ENCODE measurements around the gene EMC8.

DNA sequence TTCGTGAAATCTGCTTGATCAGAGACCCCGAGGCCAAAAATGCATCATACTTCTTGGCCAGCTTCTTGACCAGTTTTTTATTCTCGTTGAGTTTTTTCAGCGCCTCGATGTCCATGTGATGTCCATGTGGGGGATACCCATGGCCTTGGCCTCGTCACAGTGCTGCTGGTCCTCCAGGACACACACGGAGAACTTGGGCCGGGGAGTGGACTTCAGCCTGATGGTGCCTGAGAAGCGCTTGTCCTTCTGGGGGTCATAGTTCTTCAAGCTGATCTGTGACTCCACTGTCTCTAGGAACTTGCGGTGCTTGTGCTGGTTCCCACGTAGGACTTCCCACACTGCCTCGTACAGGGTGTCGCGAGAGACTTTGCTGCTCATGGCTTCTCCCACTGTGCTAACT is 16.8 kb upstream of the EMC8 start:
- TF ChIP-seq, protein P1, sequence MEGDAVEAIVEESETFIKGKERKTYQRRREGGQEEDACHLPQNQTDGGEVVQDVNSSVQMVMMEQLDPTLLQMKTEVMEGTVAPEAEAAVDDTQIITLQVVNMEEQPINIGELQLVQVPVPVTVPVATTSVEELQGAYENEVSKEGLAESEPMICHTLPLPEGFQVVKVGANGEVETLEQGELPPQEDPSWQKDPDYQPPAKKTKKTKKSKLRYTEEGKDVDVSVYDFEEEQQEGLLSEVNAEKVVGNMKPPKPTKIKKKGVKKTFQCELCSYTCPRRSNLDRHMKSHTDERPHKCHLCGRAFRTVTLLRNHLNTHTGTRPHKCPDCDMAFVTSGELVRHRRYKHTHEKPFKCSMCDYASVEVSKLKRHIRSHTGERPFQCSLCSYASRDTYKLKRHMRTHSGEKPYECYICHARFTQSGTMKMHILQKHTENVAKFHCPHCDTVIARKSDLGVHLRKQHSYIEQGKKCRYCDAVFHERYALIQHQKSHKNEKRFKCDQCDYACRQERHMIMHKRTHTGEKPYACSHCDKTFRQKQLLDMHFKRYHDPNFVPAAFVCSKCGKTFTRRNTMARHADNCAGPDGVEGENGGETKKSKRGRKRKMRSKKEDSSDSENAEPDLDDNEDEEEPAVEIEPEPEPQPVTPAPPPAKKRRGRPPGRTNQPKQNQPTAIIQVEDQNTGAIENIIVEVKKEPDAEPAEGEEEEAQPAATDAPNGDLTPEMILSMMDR (IDR thresholded peaks at IDR 0.05) = no peak
- TF ChIP-seq POLR2AphosphoS5 (IDR thresholded peaks at IDR 0.05) (no peak), EP300 (IDR thresholded peaks at IDR 0.05) (no peak), POLR2A (IDR thresholded peaks at IDR 0.05) (no peak)

Measured in gastroesophageal sphincter (tissue), 3 donors.